ENCODE measurements around the gene CCDC187.

The CCDC187 gene

DNA sequence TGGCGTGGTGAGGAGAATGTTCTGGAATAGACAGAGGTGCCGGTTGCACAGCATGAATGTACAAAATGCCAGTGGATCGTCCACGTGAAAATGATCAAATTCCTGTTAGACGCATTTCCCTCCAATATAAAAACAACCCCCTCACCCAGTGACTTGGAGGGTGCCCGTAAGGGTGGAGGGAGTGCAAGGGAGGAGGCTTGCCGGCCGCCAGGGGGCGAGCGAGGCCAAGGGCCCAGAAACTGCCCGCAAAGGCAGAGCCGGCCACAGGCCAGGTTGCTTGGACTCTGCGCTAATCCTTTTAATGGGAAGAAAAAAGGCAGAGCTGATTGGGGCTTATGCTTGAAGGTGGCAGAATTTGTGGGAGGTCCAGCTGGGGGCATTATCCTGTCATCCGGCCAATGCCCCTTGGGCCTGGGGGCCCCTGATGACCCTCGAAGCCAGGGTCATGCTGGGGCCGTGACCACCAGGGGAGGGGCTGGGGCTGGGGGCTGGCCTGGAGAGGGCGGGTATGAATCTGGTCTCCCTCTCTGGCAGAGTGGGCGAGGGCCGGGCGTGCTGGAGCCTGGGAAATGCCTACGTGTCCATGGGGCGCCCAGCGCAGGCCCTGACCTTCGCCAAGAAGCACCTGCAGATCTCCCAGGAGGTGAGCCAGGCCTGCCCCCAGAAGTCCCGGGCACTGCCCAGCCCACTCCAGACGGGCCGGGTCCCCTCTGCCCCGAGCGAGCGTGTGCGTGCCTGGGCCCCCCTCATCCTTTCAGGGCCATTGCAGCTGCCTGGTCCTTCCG, 35.5 kb upstream of the CCDC187 start:
- DNase-seq = no peak

- DNase-seq = no peak
Measured at GRCh38 chr9:136338511-136338910, 34.6 kb upstream of the CCDC187 start.

DNA sequence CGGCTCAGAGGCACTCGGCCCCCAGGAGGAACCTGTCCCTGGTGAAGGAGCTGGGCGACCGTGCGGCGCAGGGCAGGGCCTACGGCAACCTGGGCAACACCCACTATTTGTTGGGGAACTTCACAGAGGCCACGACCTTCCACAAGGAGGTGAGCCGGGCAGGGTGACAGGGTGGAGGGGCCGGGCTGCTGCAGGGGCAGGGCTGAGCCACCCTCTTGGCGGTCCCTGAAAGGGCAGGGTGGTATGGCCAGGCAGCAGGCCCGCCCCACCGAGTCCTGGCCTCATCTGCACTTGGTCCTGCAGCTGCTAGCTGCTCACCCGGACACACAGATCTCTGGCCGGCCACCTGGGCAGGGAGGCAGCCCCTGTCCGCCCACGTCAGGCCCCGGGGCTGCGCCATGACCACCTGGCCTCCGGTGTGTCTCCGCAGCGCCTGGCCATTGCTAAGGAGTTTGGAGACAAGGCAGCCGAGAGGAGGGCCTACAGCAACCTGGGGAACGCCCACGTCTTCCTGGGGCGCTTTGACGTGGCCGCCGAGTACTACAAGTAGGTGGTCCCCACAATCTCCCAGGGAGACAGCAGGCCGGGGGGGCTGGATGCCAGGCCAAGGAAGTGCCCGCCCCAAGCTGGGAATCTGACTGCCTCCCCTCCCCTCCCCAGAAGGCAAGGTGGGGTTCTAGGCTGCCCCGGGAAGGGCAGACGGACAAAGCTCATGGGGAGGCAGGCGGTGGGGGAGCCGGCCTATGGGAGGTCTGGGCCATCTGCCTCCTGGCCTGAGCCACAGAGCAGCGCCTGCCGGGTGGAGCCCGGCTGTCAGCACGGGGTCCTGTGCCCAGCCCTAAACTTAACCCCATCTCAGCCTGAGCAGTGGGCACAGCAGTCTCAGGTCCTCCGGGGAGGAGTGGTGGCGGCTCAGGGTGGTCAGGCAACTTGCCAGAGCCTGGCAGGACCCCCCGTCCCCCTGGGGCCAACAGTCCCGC, 33.8 kb upstream of the CCDC187 start:
- no peak for DNase-seq

- DNase-seq = no peak
Measured at GRCh38 chr9:136336881-136337280, 33.0 kb upstream of the CCDC187 start.

- DNase-seq = no peak
Measured at GRCh38 chr9:136336156-136336870, 32.4 kb upstream of the CCDC187 start.

DNA sequence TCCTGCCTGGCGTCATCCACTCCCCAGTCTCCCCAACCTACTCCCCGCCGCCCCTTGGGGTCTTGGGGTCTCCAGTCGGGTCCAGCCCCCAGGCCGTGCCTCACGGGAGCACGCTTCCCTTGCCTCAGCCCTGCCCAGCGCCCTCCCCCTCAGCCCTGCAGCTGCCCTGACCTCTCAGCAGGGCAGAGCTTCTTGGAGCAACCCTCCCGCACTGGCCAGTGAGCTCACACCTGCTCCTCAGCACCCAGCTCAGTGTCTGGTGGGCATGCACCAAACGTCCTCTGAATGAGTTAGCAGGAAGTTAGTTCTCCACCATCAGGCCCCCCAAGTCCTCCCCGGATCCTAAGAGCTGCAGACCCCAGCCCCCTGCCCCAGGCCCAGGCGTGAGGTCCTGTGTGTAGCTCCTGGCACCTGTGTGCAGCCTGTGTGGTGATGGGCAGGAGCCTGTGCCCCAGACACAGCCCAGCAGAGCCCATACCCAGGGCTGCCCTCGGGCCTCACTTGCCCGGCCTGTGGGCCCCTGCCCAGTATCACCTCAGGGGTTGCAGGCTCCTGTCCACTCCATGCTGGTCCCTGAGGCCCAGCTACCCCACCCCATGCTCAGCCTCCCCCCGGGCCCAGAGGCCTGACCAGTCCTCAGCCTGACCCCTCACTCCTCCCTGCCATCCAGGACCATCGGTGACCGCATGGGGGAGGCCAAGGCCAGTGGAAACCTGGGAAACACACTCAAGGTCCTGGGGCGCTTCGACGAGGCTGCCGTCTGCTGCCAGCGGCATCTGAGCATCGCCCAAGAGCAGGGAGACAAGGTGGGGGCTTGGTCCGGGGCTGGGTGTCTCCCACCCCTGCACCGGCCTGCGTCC, 31.6 kb upstream of the CCDC187 start:
- no peak for DNase-seq

DNA sequence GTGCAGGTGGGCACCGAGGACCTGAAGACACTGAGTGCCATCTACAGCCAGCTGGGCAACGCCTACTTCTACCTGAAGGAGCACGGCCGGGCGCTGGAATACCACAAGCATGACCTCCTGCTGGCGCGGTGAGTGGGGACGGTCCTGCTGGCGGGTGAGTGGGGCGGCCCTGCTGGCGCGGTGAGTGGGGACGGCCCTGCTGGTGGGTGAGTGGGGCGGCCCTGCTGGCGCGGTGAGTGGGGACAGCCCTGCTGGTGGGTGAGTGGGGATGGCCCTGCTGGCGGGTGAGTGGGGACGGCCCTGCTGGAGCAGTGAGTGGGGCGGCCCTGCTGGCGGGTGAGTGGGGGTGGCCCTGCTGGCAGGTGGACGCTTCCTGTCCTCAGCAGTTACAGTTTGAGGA, 30.6 kb upstream of the CCDC187 start:
- DNase-seq = no peak

DNA sequence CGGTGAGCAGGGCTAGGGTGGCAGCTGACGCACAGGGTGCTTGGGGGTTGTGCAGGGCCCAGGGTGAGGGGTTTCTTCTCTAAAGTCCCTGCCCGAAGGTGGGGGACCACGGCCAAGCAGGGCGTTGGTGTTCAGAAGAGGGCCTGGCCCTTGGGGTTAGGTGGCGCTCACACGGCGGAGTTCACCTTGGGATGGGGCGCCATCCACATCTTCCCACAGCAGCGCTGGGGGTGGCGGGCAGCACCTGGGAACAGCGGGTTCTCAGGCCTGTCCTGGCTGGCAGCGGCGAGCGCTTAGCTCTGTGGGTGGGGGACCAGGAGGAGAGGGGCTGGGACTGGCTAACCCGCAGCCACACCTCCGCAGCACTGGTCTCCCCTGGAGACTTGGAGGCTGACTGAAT, 29.6 kb upstream of the CCDC187 start:
- DNase-seq = no peak

- DNase-seq = no peak
Measured at GRCh38 chr9:136333045-136333444, 29.2 kb upstream of the CCDC187 start.

DNA sequence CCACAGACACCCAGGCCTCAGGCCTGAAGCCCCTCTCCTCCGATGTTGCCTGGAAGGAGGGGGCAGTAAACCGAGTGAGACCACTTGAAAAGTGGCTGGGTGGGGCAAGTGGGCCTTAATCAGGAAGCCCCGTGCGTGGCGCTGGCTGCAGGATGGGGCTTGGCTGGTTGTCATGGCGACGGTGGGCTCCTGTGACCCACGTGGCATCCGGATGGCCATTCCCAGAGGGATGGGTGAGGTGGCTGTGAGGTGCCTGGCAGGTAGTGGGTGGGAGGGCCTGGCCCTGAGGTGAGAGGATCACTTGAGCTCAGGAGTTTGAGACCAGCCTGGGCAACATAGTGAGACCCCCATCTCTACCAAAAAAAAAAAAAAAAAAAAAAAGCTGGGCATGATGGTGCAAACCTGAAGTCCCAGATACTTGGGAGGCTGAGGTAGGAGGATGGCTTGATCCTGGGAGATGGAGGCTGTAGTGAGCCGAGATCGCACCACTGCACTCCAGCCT, 28.6 kb upstream of the CCDC187 start:
- DNase-seq = no peak

GRCh38 chr9:136331556-136332481, 27.9 kb upstream of the CCDC187 start:
- DNase-seq = no peak

DNA sequence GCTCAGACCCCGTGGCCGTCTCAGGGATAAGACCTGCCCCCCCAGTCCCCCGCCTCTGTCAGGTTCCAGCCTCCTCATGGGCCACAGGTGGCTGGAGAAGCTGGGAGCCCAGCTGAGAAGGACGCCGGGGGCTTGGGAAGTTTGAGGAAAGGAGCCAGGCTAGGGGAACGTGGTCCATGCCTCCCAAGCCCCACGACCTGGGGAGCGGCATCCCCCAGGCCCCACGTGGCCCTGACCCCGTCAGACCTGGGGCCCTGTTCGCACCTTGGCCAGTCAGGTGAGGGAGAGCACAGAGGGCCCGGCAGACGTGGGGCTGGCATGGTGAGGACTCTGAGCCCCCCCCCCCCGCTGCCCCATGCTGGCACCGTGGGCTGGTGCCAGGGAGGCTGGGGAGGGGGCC, 27.1 kb upstream of the CCDC187 start:
- DNase-seq = no peak

GRCh38 chr9:136330406-136330990, 26.6 kb upstream of the CCDC187 start:
- no peak for DNase-seq

GRCh38 chr9:136329636-136330405, 25.9 kb upstream of the CCDC187 start:
- DNase-seq = no peak

DNA sequence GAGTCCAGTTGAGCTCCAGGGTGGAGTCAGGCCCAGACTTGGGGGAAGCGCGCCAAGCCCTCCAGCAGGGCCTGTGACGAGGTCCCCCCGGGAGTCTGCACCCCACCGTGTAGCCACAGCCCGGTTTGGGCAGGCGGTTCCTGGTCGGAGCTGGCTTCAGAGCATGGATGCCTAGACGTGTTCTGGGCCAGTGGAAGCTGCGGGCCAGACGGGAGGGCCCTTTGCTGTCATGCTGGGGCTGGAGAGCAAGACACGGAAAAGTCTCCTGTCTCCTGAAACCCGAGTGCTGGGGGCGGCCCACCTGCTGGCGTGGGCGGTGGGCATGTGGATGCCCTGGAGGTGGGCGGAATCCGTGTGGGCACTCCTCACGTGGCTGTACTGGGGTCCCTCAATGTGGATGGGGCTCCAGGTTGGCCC, 25.3 kb upstream of the CCDC187 start:
- no peak for DNase-seq

GRCh38 chr9:136328622-136329041, 24.7 kb upstream of the CCDC187 start:
- DNase-seq = no peak

DNA sequence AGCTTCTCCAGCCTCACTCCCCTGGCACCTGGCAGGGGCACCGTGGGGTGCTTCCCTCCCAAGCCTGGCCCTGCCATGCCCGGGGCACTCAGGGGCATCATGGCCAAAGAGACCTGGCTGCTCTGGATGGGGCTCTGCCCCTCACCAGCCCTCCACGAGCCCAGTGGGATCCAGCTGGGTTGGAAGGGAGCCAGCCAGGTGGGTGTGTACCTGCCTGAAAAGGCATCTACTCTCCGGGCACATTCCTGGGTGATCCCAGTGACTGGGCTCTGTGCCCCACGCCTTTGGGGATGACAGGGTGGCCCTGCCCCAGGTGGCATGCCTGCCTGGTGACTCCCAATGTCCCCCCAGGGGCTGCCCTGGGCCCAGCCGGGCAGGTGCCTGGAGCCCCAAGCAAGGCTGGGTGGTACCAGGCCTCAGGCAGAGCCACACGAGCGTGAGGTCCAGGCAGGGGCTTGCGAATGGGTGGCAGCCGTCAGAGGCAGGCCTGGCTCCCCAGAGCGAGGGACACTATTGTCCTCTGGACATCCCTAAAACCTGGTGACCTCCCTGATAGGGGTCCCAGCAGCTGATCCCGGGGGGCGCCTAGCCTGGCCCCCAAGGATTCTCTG, 24.2 kb upstream of the CCDC187 start:
- DNase-seq = no peak

DNA sequence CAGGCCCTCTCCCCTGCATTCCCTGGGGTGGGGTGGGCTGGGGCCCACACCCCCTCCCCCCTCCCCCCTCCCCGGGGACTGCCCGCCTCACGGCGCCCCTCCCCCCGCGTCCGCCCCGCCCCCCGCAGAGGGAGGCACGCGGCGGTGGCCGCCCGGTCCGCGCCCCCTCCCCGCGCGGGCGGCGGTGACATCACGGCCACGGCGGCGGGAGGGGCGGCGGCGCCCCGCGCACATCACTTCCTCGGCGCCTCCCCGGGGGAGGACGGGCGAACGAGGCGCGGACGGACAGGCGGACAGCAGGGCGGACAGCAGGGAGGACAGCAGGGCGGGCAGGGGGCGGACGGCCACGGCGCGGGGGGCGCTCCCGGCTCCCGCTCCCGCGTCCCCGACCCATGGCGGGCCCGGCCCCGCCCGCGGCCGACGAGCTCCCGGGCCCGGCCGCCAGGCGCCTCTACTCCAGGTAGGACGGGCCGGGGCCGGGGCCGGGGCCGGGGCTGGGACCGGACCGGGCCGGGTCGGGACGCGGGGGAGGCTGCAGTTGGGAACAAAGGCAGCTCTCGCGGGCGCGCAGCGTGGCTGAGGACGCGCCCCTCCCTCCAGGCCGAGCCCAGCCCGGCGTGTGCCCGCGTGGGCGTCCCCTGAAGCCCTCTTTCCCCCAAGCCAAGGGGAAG, 23.5 kb upstream of the CCDC187 start, which contains the start of gene GPSM1:
Gene GPSM1 (plus strand): TSS at position 236 of the 671 bp plus-strand sequence. CDS start 157 bp downstream, at position 393.
- no peak for DNase-seq
